K562 (cell line): ENCODE measurements around the gene ENO2. TPM values are rescaled to one million over a fixed set of nuclear protein-coding genes. Genes with fewer than 3 reads are reported as not detected.

Experiments used
- ARHGAP35 ChIP-seq: fragments of 450-650 bp; IDR thresholded peaks from 2 replicates; pipeline ENCODE4 v1.6.1; 2018; ENCODE audit not compliant: partially characterized antibody
- CXXC5 ChIP-seq: fragments of 250-450 bp; sonication (Bioruptor Pico); IDR thresholded peaks from 2 replicates; pipeline ENCODE4 v1.8.0; 2022; ENCODE audit warnings: inconsistent platforms, mild to moderate bottlenecking, moderate library complexity
- E2F3 ChIP-seq: fragments of 250-450 bp; sonication (Bioruptor Pico); IDR thresholded peaks from 2 replicates; pipeline ENCODE4 v1.4.0; 2020; ENCODE audit warnings: mild to moderate bottlenecking
- GATAD2B ChIP-seq: fragments of 450-650 bp; IDR thresholded peaks from 2 replicates; pipeline ENCODE4 v1.6.1; 2017; ENCODE audit warnings: mild to moderate bottlenecking, borderline replicate concordance
- HMGXB4 ChIP-seq: sonication (generic); formaldehyde crosslinking; IDR thresholded peaks from 2 replicates; pipeline ENCODE4 v1.8.1; 2023; ENCODE audit warnings: mild to moderate bottlenecking, missing genetic modification reagents
- IFI16 ChIP-seq: fragments of 250-450 bp; sonication (Bioruptor Pico); IDR thresholded peaks from 2 replicates; pipeline ENCODE4 v2.1.2; 2022; ENCODE audit warnings: mild to moderate bottlenecking, inconsistent platforms
- L3MBTL2 ChIP-seq: fragments of 450-650 bp; IDR thresholded peaks from 2 replicates; pipeline ENCODE4 v1.6.1; 2016; ENCODE audit warnings: mild to moderate bottlenecking, moderate library complexity
- MAZ ChIP-seq, 2 experiments: fragments of 450-650 bp in 1 of 2; sonication (generic) in 1 of 2; formaldehyde crosslinking; IDR thresholded peaks in 1 of 2; conservative IDR thresholded peaks in 1 of 2; 2 replicates each; pipeline versions ENCODE4 v1.4.0 to v1.5.0; 2020; ENCODE audit warnings: mild to moderate bottlenecking in 1 of 2, missing genetic modification reagents in 1 of 2
- MCM7 ChIP-seq, 2 experiments: fragments of 450-650 bp; IDR thresholded peaks; 2 replicates each; pipeline ENCODE4 v1.6.1; 2016 to 2018
- MTA2 ChIP-seq: fragments of 450-650 bp; IDR thresholded peaks from 2 replicates; pipeline ENCODE4 v1.6.1; 2016; ENCODE audit warnings: low read depth
- NR2C1 ChIP-seq, 2 experiments: fragments of 450-650 bp; IDR thresholded peaks; 2 replicates each; pipeline ENCODE4 v1.6.1; 2017; ENCODE audit warnings: mild to moderate bottlenecking in 2 of 2, antibody characterized with exemption in 1 of 2, inconsistent platforms in 1 of 2, missing compliant biosample characterization in 1 of 2, missing genetic modification characterization in 1 of 2
- POLR2H ChIP-seq: IDR thresholded peaks from 2 replicates; pipeline ENCODE4 v1.6.1; 2016; ENCODE audit warnings: missing genetic modification characterization, low read depth, mild to moderate bottlenecking, control low read depth, missing compliant biosample characterization, moderate library complexity
- PRMT5 ChIP-seq: sonication (generic); formaldehyde crosslinking; IDR thresholded peaks from 2 replicates; pipeline ENCODE4 v1.5.0; 2020; ENCODE audit warnings: missing genetic modification reagents
- SMARCA4 ChIP-seq: fragments of 450-650 bp; IDR thresholded peaks from 2 replicates; pipeline ENCODE4 v1.6.1; 2016
- SMARCB1 ChIP-seq: IDR thresholded peaks from 2 replicates; pipeline ENCODE4 v1.6.1; 2011; ENCODE audit warnings: improper control_type of control experiment, low read depth; ENCODE audit not compliant: insufficient read length
- TAF15 ChIP-seq: fragments of 200-400 bp; formaldehyde crosslinking; IDR thresholded peaks from 2 replicates; pipeline ENCODE4 v1.6.1; 2017; ENCODE audit warnings: mild to moderate bottlenecking, low read depth, low read length, moderate library complexity
- TGIF2 ChIP-seq: sonication (generic); formaldehyde crosslinking; IDR thresholded peaks from 2 replicates; pipeline ENCODE4 v1.8.1; 2022; ENCODE audit warnings: mild to moderate bottlenecking, missing genetic modification reagents, moderate library complexity
- XRCC3 ChIP-seq: fragments of 450-650 bp; IDR thresholded peaks from 2 replicates; pipeline ENCODE4 v1.6.1; 2017; ENCODE audit warnings: mild to moderate bottlenecking, moderate library complexity
- XRCC5 ChIP-seq: fragments of 200-400 bp; formaldehyde crosslinking; IDR thresholded peaks from 2 replicates; pipeline ENCODE4 v1.6.1; 2017; ENCODE audit warnings: low read depth, mild to moderate bottlenecking, low read length
- ZNF133 ChIP-seq: fragments of 250-450 bp; sonication (Bioruptor Pico); IDR thresholded peaks from 2 replicates; pipeline ENCODE4 v1.4.0; 2020; ENCODE audit warnings: mild to moderate bottlenecking
- ZNF239 ChIP-seq: fragments of 250-450 bp; sonication (Bioruptor Pico); IDR thresholded peaks from 2 replicates; pipeline ENCODE4 v1.4.0; 2020; ENCODE audit warnings: mild to moderate bottlenecking
- ZNF311 ChIP-seq: fragments of 250-450 bp; sonication (Bioruptor Pico); IDR thresholded peaks from 2 replicates; pipeline ENCODE4 v1.4.0; 2020; ENCODE audit warnings: mild to moderate bottlenecking, moderate library complexity
- ZNF395 ChIP-seq: fragments of 200-800 bp; sonication (Bioruptor generic); IDR thresholded peaks from 2 replicates; pipeline ENCODE4 v1.6.1; 2017; ENCODE audit warnings: missing genetic modification characterization, missing compliant biosample characterization
- polyA plus RNA-seq, 8 experiments: library from polyadenylated mRNA; depleted of rRNA in 4 of 8; stranded (reverse) in 5 of 8; unstranded in 3 of 8; fragments of >200 nt; fragmentation: Nextera tagmentation in 2 of 8; fragmentation: Illumina TruSeq in 1 of 8; extraction: Ambion mirVana in 2 of 8; extraction: Trizol in 1 of 8; gene quantifications; 2 replicates each; pipeline versions ENCODE4 v1.2.1 to v1.2.3, GENCODE V29; 2011 to 2014; ENCODE audit warnings: inconsistent platforms in 1 of 8, missing spikeins in 1 of 8
- total RNA-seq, 7 experiments: library from RNA; depleted of rRNA in 6 of 7; stranded (reverse); fragments of >200 nt in 6 of 7; fragmentation: Illumina TruSeq in 2 of 7; extraction: Trizol in 2 of 7; gene quantifications; 2 replicates each; pipeline versions ENCODE4 v1.2.1 to v1.2.3, GENCODE V29; 2011 to 2021; ENCODE audit warnings: low replicate concordance in 1 of 7
- TF ChIP-seq, protein P1 (sequence below): IDR thresholded peaks from 3 replicates; pipeline ENCODE4 v1.6.1; 2011; ENCODE audit warnings: borderline replicate concordance, mild to moderate bottlenecking; ENCODE audit not compliant: insufficient read length, insufficient read depth
- TF ChIP-seq, protein P2 (sequence below): fragments of 450-650 bp; formaldehyde crosslinking; IDR thresholded peaks from 2 replicates; pipeline ENCODE4 v1.4.0; 2020; ENCODE audit warnings: mild to moderate bottlenecking, moderate library complexity

The ENO2 gene
- total and polyA plus RNA-seq, 9 of the 15 experiments (the other 6 are each of a cell fraction or from before 2014, with no cell fraction given) = 10.9 to 43.3 (median 21.0) TPM

DNA sequence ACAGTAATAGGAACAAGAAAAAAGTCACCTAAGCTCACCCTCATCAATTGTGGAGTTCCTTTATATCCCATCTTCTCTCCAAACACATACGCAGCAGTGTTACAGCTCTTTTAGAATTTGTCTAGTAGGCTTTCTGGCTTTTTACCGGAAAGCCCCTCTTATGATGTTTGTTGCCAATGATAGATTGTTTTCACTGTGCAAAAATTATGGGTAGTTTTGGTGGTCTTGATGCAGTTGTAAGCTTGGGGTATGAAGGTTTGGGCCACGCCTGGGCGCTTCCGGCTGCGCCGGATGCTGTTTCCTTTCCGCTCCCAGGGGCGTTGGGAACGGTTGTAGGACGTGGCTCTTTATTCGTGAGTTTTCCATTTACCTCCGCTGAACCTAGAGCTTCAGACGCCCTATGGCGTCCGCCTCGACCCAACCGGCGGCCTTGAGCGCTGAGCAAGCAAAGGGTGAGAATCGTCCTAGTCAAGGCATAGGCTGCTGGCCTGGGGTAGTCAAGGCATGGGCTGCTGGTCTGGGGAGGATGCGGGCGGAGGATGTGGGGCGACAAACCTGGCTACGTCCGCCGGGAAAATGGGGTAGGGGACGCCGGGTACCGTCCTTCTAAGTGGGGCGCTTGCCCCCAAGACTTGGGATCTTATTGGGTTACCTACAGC lies 29.5 kb downstream of the ENO2 start, which contains the start of the genes C12orf57 and RNU7-1 (continued):
- TF ChIP-seq CXXC5 (CRISPR knock-in tag) (peak; percentile 35), L3MBTL2 (no peak), SMARCA4 (no peak), PRMT5 (CRISPR knock-in tag) (no peak), ZNF133 (CRISPR knock-in tag) (no peak), NR2C1 (IDR thresholded peaks at IDR 0.05) (no peak), NR2C1 (tag; IDR thresholded peaks at IDR 0.05) (peak; percentile 58), HMGXB4 (no peak), ZNF395 (CRISPR knock-in tag) (peak; percentile 33; the same call in 1 of the 2 replicates), ZNF239 (CRISPR knock-in tag) (peak; percentile 45; the same call in 1 of the 2 replicates), IFI16 (CRISPR knock-in tag) (no peak), SMARCB1 (no peak), TGIF2 (CRISPR knock-in tag) (no peak), MTA2 (0 out of 2 replicates have a peak, but pooled peaks have one; percentile 8), POLR2H (peak; percentile 99), TAF15 (no peak), E2F3 (peak; percentile 78), MAZ (CRISPR knock-in tag; conservative IDR thresholded peaks at IDR 0.05 in 1 of 2, IDR thresholded peaks at IDR 0.05 in 1 of 2) (peak; percentile 61 to 93), GATAD2B (no peak), XRCC3 (no peak), ZNF311 (CRISPR knock-in tag) (no peak), XRCC5 (0 out of 2 replicates have a peak, but pooled peaks have one; percentile 5), MCM7 (IDR thresholded peaks at IDR 0.05) (no peak), ARHGAP35 (peak; percentile 97)
- TF ChIP-seq, protein P1, sequence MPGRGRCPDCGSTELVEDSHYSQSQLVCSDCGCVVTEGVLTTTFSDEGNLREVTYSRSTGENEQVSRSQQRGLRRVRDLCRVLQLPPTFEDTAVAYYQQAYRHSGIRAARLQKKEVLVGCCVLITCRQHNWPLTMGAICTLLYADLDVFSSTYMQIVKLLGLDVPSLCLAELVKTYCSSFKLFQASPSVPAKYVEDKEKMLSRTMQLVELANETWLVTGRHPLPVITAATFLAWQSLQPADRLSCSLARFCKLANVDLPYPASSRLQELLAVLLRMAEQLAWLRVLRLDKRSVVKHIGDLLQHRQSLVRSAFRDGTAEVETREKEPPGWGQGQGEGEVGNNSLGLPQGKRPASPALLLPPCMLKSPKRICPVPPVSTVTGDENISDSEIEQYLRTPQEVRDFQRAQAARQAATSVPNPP = no peak
- TF ChIP-seq, protein P2, sequence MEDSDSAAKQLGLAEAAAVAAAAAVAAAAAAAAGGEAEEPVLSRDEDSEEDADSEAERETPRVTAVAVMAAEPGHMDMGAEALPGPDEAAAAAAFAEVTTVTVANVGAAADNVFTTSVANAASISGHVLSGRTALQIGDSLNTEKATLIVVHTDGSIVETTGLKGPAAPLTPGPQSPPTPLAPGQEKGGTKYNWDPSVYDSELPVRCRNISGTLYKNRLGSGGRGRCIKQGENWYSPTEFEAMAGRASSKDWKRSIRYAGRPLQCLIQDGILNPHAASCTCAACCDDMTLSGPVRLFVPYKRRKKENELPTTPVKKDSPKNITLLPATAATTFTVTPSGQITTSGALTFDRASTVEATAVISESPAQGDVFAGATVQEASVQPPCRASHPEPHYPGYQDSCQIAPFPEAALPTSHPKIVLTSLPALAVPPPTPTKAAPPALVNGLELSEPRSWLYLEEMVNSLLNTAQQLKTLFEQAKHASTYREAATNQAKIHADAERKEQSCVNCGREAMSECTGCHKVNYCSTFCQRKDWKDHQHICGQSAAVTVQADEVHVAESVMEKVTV = peak; percentile 58
